ENCODE measurements around the gene PEX6.

GRCh38 chr6:43014434-43014909 lies 35.5 kb upstream of the PEX6 start:
- TF ChIP-seq CTCF (optimal IDR thresholded peaks at IDR 0.05 in 1 of 3, IDR thresholded peaks at IDR 0.05 in 1 of 3, conservative IDR thresholded peaks at IDR 0.05 in 1 of 3; ENCODE audit: extremely low read depth in 1 of 3, insufficient read depth in 2 of 3, low read length in 3 of 3), result no peak
- no peak for TF ChIP-seq EZH2 (IDR thresholded peaks at IDR 0.05; ENCODE audit: low read length)

All from keratinocyte (primary cell).